HG03060 (cell line): Measurements from ENCODE around the gene NETO2.
"Not testable (repeated sequence)": the region's sequence is repeated elsewhere in the genome, so short reads cannot be mapped to it uniquely, and the experiment has no call there.

ENCODE experiments used
- ATAC-seq: cut with Tn5 transposase; IDR thresholded peaks from one replicate; pipeline ENCODE4 v1.9.1; 2021; ENCODE audit warnings: low read depth, moderate number of reproducible peaks; ENCODE audit not compliant: unreplicated experiment

The NETO2 gene

GRCh38 chr16:47143677-47144558 lies at the start of gene NETO2:
NETO2 (minus strand) TSS chr16:47143945; CDS start chr16:47143612, 333 bp downstream.
- ATAC-seq: no peak

GRCh38 chr16:47182318-47182717 lies 38.6 kb upstream of the NETO2 start:
- no peak for ATAC-seq

- ATAC-seq: not testable (repeated sequence)
These were observed 37.3 kb upstream of the NETO2 start for GRCh38 chr16:47181066-47181465.

GRCh38 chr16:47180073-47180472 lies 36.3 kb upstream of the NETO2 start:
- ATAC-seq: no peak

- ATAC-seq: no peak
These were observed 31.4 kb upstream of the NETO2 start for GRCh38 chr16:47175152-47175551.

GRCh38 chr16:47162670-47163420 lies 19.1 kb upstream of the NETO2 start:
- no peak for ATAC-seq

- ATAC-seq: no peak
These were observed 17.7 kb upstream of the NETO2 start for GRCh38 chr16:47161464-47161863.

GRCh38 chr16:47160422-47160821 lies 16.7 kb upstream of the NETO2 start:
- no peak for ATAC-seq

- ATAC-seq: no peak
These were observed 15.2 kb upstream of the NETO2 start for GRCh38 chr16:47158992-47159391.

- no peak for ATAC-seq
These were observed 13.0 kb upstream of the NETO2 start for GRCh38 chr16:47156680-47157215.

- ATAC-seq: not testable (repeated sequence)
These were observed 8.8 kb upstream of the NETO2 start for GRCh38 chr16:47152501-47152900.

GRCh38 chr16:47150067-47150466 lies 6.3 kb upstream of the NETO2 start:
- ATAC-seq: no peak

- no peak for ATAC-seq
These were observed 773 bp upstream of the NETO2 start for GRCh38 chr16:47144559-47144877.

GRCh38 chr16:47142821-47143676 lies 696 bp downstream of the NETO2 start:
- ATAC-seq: no peak

- ATAC-seq: no peak
These were observed 1.3 kb downstream of the NETO2 start for GRCh38 chr16:47142486-47142820.

GRCh38 chr16:47141773-47142485 lies 1.8 kb downstream of the NETO2 start:
- ATAC-seq: peak; percentile 66

GRCh38 chr16:47140686-47141085 lies 3.1 kb downstream of the NETO2 start:
- no peak for ATAC-seq

GRCh38 chr16:47139561-47140185 lies 4.1 kb downstream of the NETO2 start:
- no peak for ATAC-seq

- ATAC-seq: not testable (repeated sequence)
These were observed 5.8 kb downstream of the NETO2 start for GRCh38 chr16:47137925-47138324.
